Activated T-helper 17 cell treated with anti-CD3 and anti-CD28 coated beads, Interleukin-2, amount 50 U/mL, for 72 hours (primary cell): ENCODE results near the gene MYO3A. TPM values are rescaled to one million over a fixed set of nuclear protein-coding genes. Genes with fewer than 3 reads are reported as not detected.

ENCODE experiments used
- ATAC-seq: fragments of 150-1000 bp; cut with Tn5 transposase; replicated peaks from 2 replicates; pipeline ENCODE4 v1.10.0; 2021; ENCODE audit warnings: mild to moderate bottlenecking, moderate library complexity
- H3K27ac Mint-ChIP-seq: one replicate; pipeline ENCODE4 v1.8.0; 2022; ENCODE audit warnings: mixed read lengths
- H3K27me3 Mint-ChIP-seq: one replicate; pipeline ENCODE4 v1.8.0; 2022; ENCODE audit warnings: mixed read lengths
- H3K36me3 Mint-ChIP-seq: one replicate; pipeline ENCODE4 v1.8.0; 2022; ENCODE audit warnings: low read depth, mild to moderate bottlenecking, mixed read lengths
- H3K4me1 Mint-ChIP-seq: one replicate; pipeline ENCODE4 v1.8.0; 2022; ENCODE audit warnings: mixed read lengths
- H3K4me3 Mint-ChIP-seq: one replicate; pipeline ENCODE4 v1.8.0; 2022; ENCODE audit warnings: mild to moderate bottlenecking, mixed read lengths
- H3K9me3 Mint-ChIP-seq: one replicate; pipeline ENCODE4 v1.8.0; 2022; ENCODE audit warnings: mixed read lengths
- total RNA-seq, 2 donors: library from RNA; stranded (reverse); gene quantifications; one replicate each; pipeline ENCODE4 v1.2.3, GENCODE V29; 2022

MYO3A gene
- total RNA-seq, 2 donors from 2014 or later: not detected

- Mint-ChIP-seq H3K36me3 (no peaks in the 10 kb centered on the region), H3K27ac (no peak overlapping the region), H3K27me3 (peaks cover 32% of the 10 kb centered on the region), H3K9me3 (no peaks in the 10 kb centered on the region), H3K4me1 (no peaks in the 10 kb centered on the region), H3K4me3 (no peak overlapping the region)
- no peak for ATAC-seq
These were observed 325.3 kb downstream of the MYO3A start for GRCh38 chr10:26259341-26259740.
